Measurements from ENCODE around the gene CTPS2.

GRCh38 chrX:16585486-16586376, 126.7 kb downstream of the CTPS2 start:
- TF ChIP-seq GATA2 (CRISPR knock-in tag; IDR thresholded peaks at IDR 0.05): no peak; the same call in 1 of the 2 replicates
- TF ChIP-seq EP300 (IDR thresholded peaks at IDR 0.05; ENCODE audit: borderline replicate concordance in 1 of 2, low read depth in 1 of 2, low read length in 1 of 2): no peak
- no peak for TF ChIP-seq CTCF (IDR thresholded peaks at IDR 0.05)
- no peak for TF ChIP-seq RAD21 (IDR thresholded peaks at IDR 0.05; ENCODE audit: low read length)
- no peak for TF ChIP-seq POLR2AphosphoS5 (IDR thresholded peaks at IDR 0.05; ENCODE audit: low read depth, low read length)
- TF ChIP-seq TAF1 (IDR thresholded peaks at IDR 0.05; ENCODE audit: borderline replicate concordance, low read depth, low read length): no peak
- TF ChIP-seq RFX5 (IDR thresholded peaks at IDR 0.05; ENCODE audit: low read length): no peak
- TF ChIP-seq FOXM1 (IDR thresholded peaks at IDR 0.05; ENCODE audit: low read depth): no peak
- no peak for TF ChIP-seq USF2 (IDR thresholded peaks at IDR 0.05; ENCODE audit: borderline replicate concordance, low read depth, low read length)
- TF ChIP-seq MEF2A (IDR thresholded peaks at IDR 0.05; ENCODE audit: borderline replicate concordance, low read depth): no peak
- no peak for TF ChIP-seq JUND (IDR thresholded peaks at IDR 0.05)

Measured in SK-N-SH (cell line).